H1 (cell line): ENCODE measurements around the gene SPSB1. TPM values are rescaled to one million over a fixed set of nuclear protein-coding genes. Genes with fewer than 3 reads are reported as not detected.

Experiments
- YY1 ChIP-seq: IDR thresholded peaks from 2 replicates; pipeline ENCODE4 v1.6.1; 2011; ENCODE audit warnings: low read depth, mild to moderate bottlenecking, low read length
- polyA plus RNA-seq, 7 experiments: library from polyadenylated mRNA; depleted of rRNA in 3 of 7; stranded (reverse) in 5 of 7; unstranded in 2 of 7; fragments of >200 nt in 5 of 7; fragments of 200-250 nt in 2 of 7; gene quantifications; 1 replicate in 5 of 7; 2 replicates in 1 of 7; 4 replicates in 1 of 7; pipeline versions ENCODE4 v1.2.1 to v1.2.3, GENCODE V29; 2011 to 2013; ENCODE audit warnings: missing spikeins in 2 of 7, mixed read lengths in 2 of 7
- total RNA-seq: library from RNA; stranded (reverse); fragmentation: NEBNext Ultra II Directional; extraction: Animal tissue kit (Norgen Biotek cat#: 25700); gene quantifications from 2 replicates; pipeline ENCODE4 v1.2.1, GENCODE V29; 2021

Gene SPSB1
- total and polyA plus RNA-seq, 2 of the 8 experiments (the other 6 are each of a cell fraction or from before 2014, with no cell fraction given) = 5.3 to 6.4 TPM

- TF ChIP-seq YY1 = no peak
Measured at GRCh38 chr1:9328715-9329114, 36.0 kb downstream of the SPSB1 start (continued).
